Trophoblast cell (in vitro differentiated cells and primary cell): ENCODE results near the gene SLC16A9.

Experiments
- DNase-seq, 2 donors: peaks; one replicate each; pipeline ENCODE4 v3.0.0-alpha.2; 2016
- H2AFZ ChIP-seq: 2 replicates; pipeline ENCODE4 v1.6.1; 2013; ENCODE audit warnings: low read length, moderate library complexity, mild to moderate bottlenecking; ENCODE audit not compliant: insufficient read depth, poor library complexity
- H2AK5ac ChIP-seq: 2 replicates; pipeline ENCODE4 v1.6.1; 2013; ENCODE audit warnings: mild to moderate bottlenecking, low read length
- H2BK120ac ChIP-seq: 2 replicates; pipeline ENCODE4 v1.6.1; 2013; ENCODE audit warnings: low read length, mild to moderate bottlenecking, moderate library complexity; ENCODE audit not compliant: insufficient read depth, poor library complexity
- H2BK12ac ChIP-seq: 2 replicates; pipeline ENCODE4 v1.6.1; 2013; ENCODE audit warnings: mild to moderate bottlenecking, low read length, moderate library complexity
- H2BK5ac ChIP-seq: 2 replicates; pipeline ENCODE4 v1.6.1; 2013; ENCODE audit warnings: low read length, low read depth, moderate library complexity, mild to moderate bottlenecking; ENCODE audit not compliant: poor library complexity
- H3K14ac ChIP-seq: 2 replicates; pipeline ENCODE4 v1.6.1; 2013; ENCODE audit warnings: mild to moderate bottlenecking, low read length
- H3K18ac ChIP-seq: 2 replicates; pipeline ENCODE4 v1.6.1; 2013; ENCODE audit warnings: mild to moderate bottlenecking, low read length
- H3K23ac ChIP-seq: 2 replicates; pipeline ENCODE4 v1.6.1; 2013; ENCODE audit warnings: low read length
- H3K27ac ChIP-seq: 2 replicates; pipeline ENCODE4 v1.5.1; 2013; ENCODE audit warnings: low read depth, mild to moderate bottlenecking, inconsistent platforms, low read length, moderate library complexity
- H3K27me3 ChIP-seq: 2 replicates; pipeline ENCODE4 v1.6.1; 2013; ENCODE audit warnings: inconsistent platforms, mild to moderate bottlenecking, low read length, moderate library complexity; ENCODE audit not compliant: insufficient read depth
- H3K36me3 ChIP-seq, 2 experiments: 1 replicate in 1 of 2; 2 replicates in 1 of 2; pipeline ENCODE4 v1.6.1; 2013; ENCODE audit warnings: low read length in 2 of 2, mild to moderate bottlenecking in 2 of 2, moderate library complexity in 1 of 2; ENCODE audit not compliant: insufficient read depth in 2 of 2, control insufficient read depth in 1 of 2
- H3K4ac ChIP-seq: 2 replicates; pipeline ENCODE4 v1.6.1; 2013; ENCODE audit warnings: low read depth, mild to moderate bottlenecking, low read length, moderate library complexity
- H3K4me1 ChIP-seq, 2 experiments: 1 replicate in 1 of 2; 2 replicates in 1 of 2; pipeline ENCODE4 v1.6.1; 2013; ENCODE audit warnings: low read length in 2 of 2, mild to moderate bottlenecking in 2 of 2, moderate library complexity in 1 of 2; ENCODE audit not compliant: insufficient read depth in 2 of 2, control insufficient read depth in 1 of 2
- H3K4me2 ChIP-seq: 2 replicates; pipeline ENCODE4 v1.6.1; 2013; ENCODE audit warnings: inconsistent platforms, mild to moderate bottlenecking, low read length, moderate library complexity
- H3K4me3 ChIP-seq: 2 replicates; pipeline ENCODE4 v1.5.1; 2013; ENCODE audit warnings: mild to moderate bottlenecking, low read depth, low read length, inconsistent platforms
- H3K79me1 ChIP-seq: one replicate; pipeline ENCODE4 v1.6.1; 2013; ENCODE audit warnings: low read length
- H3K79me2 ChIP-seq: 2 replicates; pipeline ENCODE4 v1.6.1; 2013; ENCODE audit warnings: low read length, mild to moderate bottlenecking; ENCODE audit not compliant: control insufficient read depth, insufficient read depth, poor library complexity
- H3K9ac ChIP-seq: 2 replicates; pipeline ENCODE4 v1.6.1; 2013; ENCODE audit warnings: mild to moderate bottlenecking, low read length
- H3K9me3 ChIP-seq: 2 replicates; pipeline ENCODE4 v1.6.1; 2013; ENCODE audit warnings: low read depth, mild to moderate bottlenecking, control low read depth, inconsistent platforms, low read length; ENCODE audit not compliant: insufficient read depth
- H4K12ac ChIP-seq: 2 replicates; pipeline ENCODE4 v1.6.1; 2013; ENCODE audit warnings: low read depth, mild to moderate bottlenecking, low read length, moderate library complexity
- H4K8ac ChIP-seq: 2 replicates; pipeline ENCODE4 v1.6.1; 2013; ENCODE audit warnings: low read depth, mild to moderate bottlenecking, low read length, moderate library complexity
- H4K91ac ChIP-seq: one replicate; pipeline ENCODE4 v1.6.1; 2013; ENCODE audit warnings: low read depth, mild to moderate bottlenecking, low read length, moderate library complexity
- WGBS: extraction: QIAGEN DNeasy Blood & Tissue Kit; methylation state at CpG from one replicate; pipeline ENCODE4 v1.1.7; 2013; ENCODE audit warnings: missing lambda C conversion rate; ENCODE audit not compliant: insufficient read length, insufficient coverage; ENCODE audit errors: extremely low coverage; 5-methylcytosine and 5-hydroxymethylcytosine counted together

The SLC16A9 gene

GRCh38 chr10:59692113-59692512, 17.5 kb downstream of the SLC16A9 start:
- H3K4ac ChIP-seq = no peak overlapping the region
- H3K23ac ChIP-seq = no peak overlapping the region
- H3K14ac ChIP-seq = no peak overlapping the region
- H3K4me1 ChIP-seq = no peaks in the 10 kb centered on the region
- no peak for DNase-seq
- no peak overlapping the region for H3K27ac ChIP-seq
- H3K9ac ChIP-seq = no peak overlapping the region
- H3K18ac ChIP-seq = no peak overlapping the region
- H2BK12ac ChIP-seq = no peak overlapping the region
- H3K79me2 ChIP-seq = no peaks in the 10 kb centered on the region
- H3K9me3 ChIP-seq = no peaks in the 10 kb centered on the region
- H4K8ac ChIP-seq = no peak overlapping the region
- H4K91ac ChIP-seq = no peak overlapping the region
- no peaks in the 10 kb centered on the region for H3K36me3 ChIP-seq
- H2AFZ ChIP-seq = no peak overlapping the region
- no peak overlapping the region for H2BK5ac ChIP-seq
- no peak overlapping the region for H3K4me2 ChIP-seq
- H4K12ac ChIP-seq = no peak overlapping the region
- no peaks in the 10 kb centered on the region for H3K79me1 ChIP-seq
- no peak overlapping the region for H2AK5ac ChIP-seq
- no CpG with 5 or more reads among the region's 2 CpGs for WGBS
- no peak overlapping the region for H3K4me3 ChIP-seq
- no peak overlapping the region for H2BK120ac ChIP-seq
- no peaks in the 10 kb centered on the region for H3K27me3 ChIP-seq

GRCh38 chr10:59688921-59689351, 20.7 kb downstream of the SLC16A9 start:
- no CpG with 5 or more reads among the region's 5 CpGs for WGBS
- no peaks in the 10 kb centered on the region for H3K79me1 ChIP-seq
- no peak overlapping the region for H4K8ac ChIP-seq
- no peak overlapping the region for H2BK12ac ChIP-seq
- H3K4me1 ChIP-seq = no peaks in the 10 kb centered on the region
- H3K23ac ChIP-seq = no peak overlapping the region
- no peak overlapping the region for H2AFZ ChIP-seq
- no peak for DNase-seq
- no peak overlapping the region for H3K4me2 ChIP-seq
- H4K12ac ChIP-seq = no peak overlapping the region
- H3K9ac ChIP-seq = no peak overlapping the region
- H2AK5ac ChIP-seq = no peak overlapping the region
- H3K4ac ChIP-seq = no peak overlapping the region
- no peak overlapping the region for H4K91ac ChIP-seq
- no peak overlapping the region for H2BK5ac ChIP-seq
- no peaks in the 10 kb centered on the region for H3K9me3 ChIP-seq
- H3K79me2 ChIP-seq = no peaks in the 10 kb centered on the region
- no peaks in the 10 kb centered on the region for H3K27me3 ChIP-seq
- no peak overlapping the region for H3K27ac ChIP-seq
- no peak overlapping the region for H3K4me3 ChIP-seq
- H3K36me3 ChIP-seq = no peaks in the 10 kb centered on the region
- no peak overlapping the region for H3K14ac ChIP-seq
- H3K18ac ChIP-seq = no peak overlapping the region
- no peak overlapping the region for H2BK120ac ChIP-seq

GRCh38 chr10:59687657-59688056, 22.0 kb downstream of the SLC16A9 start:
- Histone ChIP-seq H3K36me3 (no peaks in the 10 kb centered on the region), H2AFZ (no peak overlapping the region), H3K27me3 (no peaks in the 10 kb centered on the region), H3K9me3 (no peaks in the 10 kb centered on the region), H3K4me1 (no peaks in the 10 kb centered on the region), H4K12ac (no peak overlapping the region), H3K27ac (no peak overlapping the region), H2BK12ac (no peak overlapping the region), H2BK5ac (no peak overlapping the region), H2BK120ac (no peak overlapping the region), H3K18ac (no peak overlapping the region), H3K14ac (no peak overlapping the region), H3K79me2 (no peaks in the 10 kb centered on the region), H3K4me2 (no peak overlapping the region), H4K91ac (no peak overlapping the region), H2AK5ac (no peak overlapping the region), H3K23ac (no peak overlapping the region), H3K4ac (no peak overlapping the region), H4K8ac (no peak overlapping the region), H3K9ac (no peak overlapping the region), H3K79me1 (no peaks in the 10 kb centered on the region), H3K4me3 (no peak overlapping the region)
- no CpG with 5 or more reads among the region's 1 CpG for WGBS
- DNase-seq = no peak

GRCh38 chr10:59684006-59684405, 25.6 kb downstream of the SLC16A9 start:
- no peak overlapping the region for H4K8ac ChIP-seq
- H2AK5ac ChIP-seq = no peak overlapping the region
- no peak overlapping the region for H3K9ac ChIP-seq

More at GRCh38 chr10:59684006-59684405, 25.6 kb downstream of the SLC16A9 start:
- Histone ChIP-seq H3K18ac (no peak overlapping the region), H3K27me3 (no peaks in the 10 kb centered on the region), H3K4me3 (no peak overlapping the region), H3K27ac (no peak overlapping the region), H3K4me1 (no peaks in the 10 kb centered on the region), H4K91ac (no peak overlapping the region), H2AFZ (no peak overlapping the region), H3K79me2 (no peaks in the 10 kb centered on the region), H2BK12ac (no peak overlapping the region), H3K79me1 (no peaks in the 10 kb centered on the region), H2BK5ac (no peak overlapping the region), H3K36me3 (no peaks in the 10 kb centered on the region), H3K9me3 (no peaks in the 10 kb centered on the region), H3K4ac (no peak overlapping the region), H4K12ac (no peak overlapping the region), H3K4me2 (no peak overlapping the region), H3K14ac (no peak overlapping the region), H2BK120ac (no peak overlapping the region), H3K23ac (no peak overlapping the region)
- WGBS = no CpG with 5 or more reads among the region's 5 CpGs
- DNase-seq = no peak
